C4-2B (cell line): ENCODE data around the gene ZNF488.

Source experiments
- H3K27ac ChIP-seq: fragments of 450-650 bp; 2 replicates; pipeline ENCODE4 v1.5.1; 2017
- CTCF ChIP-seq: fragments of 450-650 bp; conservative IDR thresholded peaks from 2 replicates; pipeline ENCODE4 v1.5.1; 2017; ENCODE audit warnings: mild to moderate bottlenecking
- ZFX ChIP-seq: fragments of 450-650 bp; IDR thresholded peaks from 2 replicates; pipeline ENCODE4 v1.6.1; 2017

Gene ZNF488

GRCh38 chr10:47323636-47324296 lies 60.3 kb downstream of the ZNF488 start:
- no peak overlapping the region for H3K27ac ChIP-seq
- TF ChIP-seq ZFX (no peak), CTCF (no peak)

GRCh38 chr10:47323087-47323486 lies 61.0 kb downstream of the ZNF488 start:
- TF ChIP-seq ZFX (no peak), CTCF (no peak)

GRCh38 chr10:47322300-47323061 lies 61.6 kb downstream of the ZNF488 start, which contains the start of gene GDF2:
TSS of gene GDF2 (plus strand) at chr10:47322454. CDS start at chr10:47322669, 215 bp downstream.
- H3K27ac ChIP-seq, result no peak within 1 kb of the TSS
- TF ChIP-seq CTCF, result no peak
- TF ChIP-seq ZFX, result no peak

More at GRCh38 chr10:47323087-47323486, 61.0 kb downstream of the ZNF488 start:
- H3K27ac ChIP-seq, result no peak overlapping the region

GRCh38 chr10:47321521-47322195 lies 62.4 kb downstream of the ZNF488 start:
- TF ChIP-seq ZFX (no peak), CTCF (no peak)

GRCh38 chr10:47320812-47321211 lies 63.3 kb downstream of the ZNF488 start:
- H3K27ac ChIP-seq, result no peak overlapping the region
- TF ChIP-seq ZFX (no peak), CTCF (no peak)

More at GRCh38 chr10:47321521-47322195, 62.4 kb downstream of the ZNF488 start:
- no peak overlapping the region for H3K27ac ChIP-seq

- TF ChIP-seq ZFX (no peak), CTCF (no peak)
- H3K27ac ChIP-seq, result no peak overlapping the region
Measured at GRCh38 chr10:47319784-47320183, 64.3 kb downstream of the ZNF488 start.

- TF ChIP-seq ZFX, result no peak
- no peak overlapping the region for H3K27ac ChIP-seq
Measured at GRCh38 chr10:47318706-47319105, 65.4 kb downstream of the ZNF488 start.
